Measurements from ENCODE around the gene PRRT2. TPM values are rescaled to one million over a fixed set of nuclear protein-coding genes. Genes with fewer than 3 reads are reported as not detected.

The PRRT2 gene
- polyA plus RNA-seq, 2 of the 4 experiments (the other 2 are of a cell fraction): 0.25 to 0.44 TPM

GRCh38 chr16:29809031-29809747 lies 2.8 kb upstream of the PRRT2 start (continued):
- no peak for TF ChIP-seq KDM5A (IDR thresholded peaks at IDR 0.05)
- no peak for TF ChIP-seq RAD21 (conservative IDR thresholded peaks at IDR 0.05 in 1 of 2, IDR thresholded peaks at IDR 0.05 in 1 of 2)
- TF ChIP-seq CBX2 (IDR thresholded peaks at IDR 0.05; ENCODE audit: borderline replicate concordance, low read depth): no peak
- no peak for TF ChIP-seq MAFK (IDR thresholded peaks at IDR 0.05; ENCODE audit: partially characterized antibody)
- TF ChIP-seq TFCP2L1 (CRISPR knock-in tag; IDR thresholded peaks at IDR 0.05): no peak
- no peak for TF ChIP-seq GATA3 (IDR thresholded peaks at IDR 0.05; ENCODE audit: borderline replicate concordance)
- no peak for TF ChIP-seq HOXB13 (CRISPR knock-in tag; IDR thresholded peaks at IDR 0.05; ENCODE audit: low read depth)
- TF ChIP-seq RNF2 (IDR thresholded peaks at IDR 0.05; ENCODE audit: borderline replicate concordance, low read depth): no peak
- TF ChIP-seq JUNB (IDR thresholded peaks at IDR 0.05): no peak
- no peak for TF ChIP-seq FOXS1 (CRISPR knock-in tag; IDR thresholded peaks at IDR 0.05)

GRCh38 chr16:29809850-29810698 lies 1.9 kb upstream of the PRRT2 start:
- Histone ChIP-seq H3K4me3 (no peak overlapping the region), H3K4me2 (peak overlapping the region; percentile 94), H3K4me1 (peaks cover 44% of the 10 kb centered on the region), H3K9me3 (no peaks in the 10 kb centered on the region), H3K27ac (peak overlapping the region in 1 of 2 experiments; percentile 98; a peak in 3 of 6 replicates)
- DNase-seq (ENCODE audit: low read depth in 1 of 2, low spot score in 1 of 2) (no peak), ATAC-seq (no peak), FAIRE-seq (no peak)
- ChIA-PET CTCF (interaction anchor here (1.0 to 24.4 kb wide), 3 partner anchors 9 to 35 kb away, joined by 3 to 568 read pairs (median 3); partner anchors contain the start of gene MVP), POLR2A (interaction anchor here (0.6 kb wide), 1 partner anchor 106 kb away, joined by 3 read pairs; no protein-coding TSS in a partner anchor)
- WGBS (ENCODE audit: missing lambda C conversion rate): 70% methylated on average over 22 of the region's 23 CpGs
- TF ChIP-seq RNF2 (IDR thresholded peaks at IDR 0.05; ENCODE audit: borderline replicate concordance, low read depth): no peak

GRCh38 chr16:29810699-29811169 lies 1.3 kb upstream of the PRRT2 start:
- FAIRE-seq: no peak
- no peak for TF ChIP-seq CEBPB (IDR thresholded peaks at IDR 0.05)
- Histone ChIP-seq H3K4me1 (peaks cover 47% of the 10 kb centered on the region), H3K4me2 (peak overlapping the region; percentile 94), H3K4me3 (no peak overlapping the region), H3K9me3 (no peaks in the 10 kb centered on the region), H3K27ac (peak overlapping the region in 1 of 2 experiments; percentile 98; a peak in 4 of 6 replicates)
- DNase-seq (ENCODE audit: low read depth in 1 of 2, low spot score in 1 of 2): no peak
- ChIA-PET POLR2A (interaction anchor here (0.6 kb wide), 1 partner anchor 106 kb away, joined by 3 read pairs; no protein-coding TSS in a partner anchor), CTCF (interaction anchor here (1.0 to 24.4 kb wide), 3 partner anchors 8 to 34 kb away, joined by 3 to 568 read pairs (median 3); partner anchors contain the start of gene MVP)
- WGBS (ENCODE audit: missing lambda C conversion rate): 23% methylated on average over 9 of the region's 9 CpGs
- no peak for ATAC-seq

GRCh38 chr16:29811170-29811895 lies 660 bp upstream of the PRRT2 start:
- POLR2A ChIA-PET: interaction anchor here (0.5 to 0.9 kb wide), 3 partner anchors 107 to 346 kb away, joined by 3 to 4 read pairs (median 3); partner anchors contain the start of gene TAOK2
- H3K9me3 ChIP-seq: no peaks in the 10 kb centered on the region
- TF ChIP-seq KDM1A (IDR thresholded peaks at IDR 0.05; ENCODE audit: low read depth) (no peak), EP300 (IDR thresholded peaks at IDR 0.05) (0 out of 5 replicates have a peak, but pooled peaks of 1 of the 2 experiments have one; percentile 18), MAZ (IDR thresholded peaks at IDR 0.05; ENCODE audit: borderline replicate concordance, low read depth, low read length) (peak; percentile 72; the same call in 1 of the 2 replicates), POLR2A (IDR thresholded peaks at IDR 0.05; ENCODE audit: low read length) (peak; percentile 38), TFCP2L1 (CRISPR knock-in tag; IDR thresholded peaks at IDR 0.05) (peak; percentile 77; the same call in 1 of the 2 replicates), MAFK (IDR thresholded peaks at IDR 0.05; ENCODE audit: partially characterized antibody) (no peak), HOXA7 (CRISPR knock-in tag; IDR thresholded peaks at IDR 0.05) (no peak), E2F6 (IDR thresholded peaks at IDR 0.05; ENCODE audit: borderline replicate concordance, low read depth) (0 out of 2 replicates have a peak, but pooled peaks have one; percentile 5), CBX2 (IDR thresholded peaks at IDR 0.05; ENCODE audit: borderline replicate concordance, low read depth) (no peak), BCL3 (IDR thresholded peaks at IDR 0.05) (peak; percentile 75; the same call in 1 of the 3 replicates), MAX (IDR thresholded peaks at IDR 0.05) (peak; percentile 68), JUN (IDR thresholded peaks at IDR 0.05) (peak; percentile 86 to 88), TP53 (CRISPR knock-in tag; IDR thresholded peaks at IDR 0.05) (no peak), PBX3 (IDR thresholded peaks at IDR 0.05) (peak; percentile 89), RCOR1 (IDR thresholded peaks at IDR 0.05; ENCODE audit: low read depth, low read length) (no peak)
- peak overlapping the region; percentile 94 for H3K4me2 ChIP-seq
- CTCF ChIA-PET: interaction anchor here (0.6 to 24.4 kb wide), 4 partner anchors 9 to 210 kb away, joined by 3 to 568 read pairs (median 4); partner anchors contain the start of gene MVP
- FAIRE-seq: peak; percentile 56
- peak overlapping the region; percentile 43 for H3K4me3 ChIP-seq
- H3K4me1 ChIP-seq: peaks cover 47% of the 10 kb centered on the region
- WGBS (ENCODE audit: missing lambda C conversion rate): under 1% methylated on average over 27 of the region's 31 CpGs
- H3K27ac ChIP-seq: peak overlapping the region; percentile 56 to 98
- peak; percentile 52 to 84 for ATAC-seq
- peak; percentile 93 to 97 for DNase-seq (ENCODE audit: low read depth in 1 of 2, low spot score in 1 of 2)
